Muscle layer of duodenum (tissue), 2 donors: Measurements from ENCODE around the gene ECM1.
A peak's percentile ranks its signal among the peaks of the same experiment; 100 is the strongest.

Experiments used
- H3K27ac ChIP-seq: one replicate; pipeline ENCODE4 v1.7.0; 2013; ENCODE audit warnings: mild to moderate bottlenecking, low read length
- H3K27me3 ChIP-seq: one replicate; pipeline ENCODE4 v1.7.0; 2013; ENCODE audit warnings: low read depth, mild to moderate bottlenecking, control low read depth, low read length
- H3K36me3 ChIP-seq, 2 donors: one replicate each; pipeline ENCODE4 v1.7.0; 2013; ENCODE audit warnings: low read length in 2 of 2, control low read depth in 1 of 2, mild to moderate bottlenecking in 1 of 2; ENCODE audit not compliant: insufficient read depth in 2 of 2, control insufficient read depth in 1 of 2
- H3K4me1 ChIP-seq, 2 donors: one replicate each; pipeline ENCODE4 v1.7.0; 2013; ENCODE audit warnings: low read length in 2 of 2, mild to moderate bottlenecking in 2 of 2, control low read depth in 1 of 2, moderate library complexity in 1 of 2; ENCODE audit not compliant: insufficient read depth in 2 of 2, control insufficient read depth in 1 of 2
- H3K4me3 ChIP-seq, 2 donors: one replicate each; pipeline ENCODE4 v1.7.0; 2013; ENCODE audit warnings: low read length in 2 of 2, low read depth in 1 of 2, mild to moderate bottlenecking in 1 of 2
- H3K9me3 ChIP-seq, 2 donors: one replicate each; pipeline ENCODE4 v1.7.0; 2013; ENCODE audit warnings: low read length in 2 of 2, control low read depth in 1 of 2, mild to moderate bottlenecking in 1 of 2; ENCODE audit not compliant: control insufficient read depth in 1 of 2
- donor health status: healthy.

ECM1 gene

DNA sequence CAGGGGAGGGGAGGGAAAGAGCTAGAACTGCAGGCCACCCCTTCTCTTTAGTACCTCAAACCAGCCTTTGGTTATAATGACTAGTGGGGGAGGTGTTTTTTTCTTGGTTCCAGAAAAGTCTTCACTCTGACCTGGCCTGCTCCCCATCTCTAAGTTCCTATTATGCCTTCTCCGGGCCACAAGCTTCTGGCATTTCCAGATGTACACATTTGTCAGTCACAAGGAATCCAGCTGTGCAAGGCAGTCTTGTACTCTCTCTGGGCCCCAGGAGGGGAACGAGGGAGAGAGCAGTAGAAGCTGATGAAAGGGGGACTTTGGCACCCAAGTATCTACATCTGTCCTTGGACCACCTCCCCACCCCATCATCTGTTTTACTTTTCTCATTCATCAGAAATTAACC, 4.9 kb downstream of the ECM1 start:
- H3K27me3 ChIP-seq, result no peaks in the 10 kb centered on the region
- no peak overlapping the region for H3K4me3 ChIP-seq
- H3K4me1 ChIP-seq, result peaks cover 8 to 16% of the 10 kb centered on the region in 2 donors
- no peak overlapping the region for H3K27ac ChIP-seq
- peaks cover 0 to 7% of the 10 kb centered on the region in 2 donors for H3K36me3 ChIP-seq
- H3K9me3 ChIP-seq, result no peaks in the 10 kb centered on the region

DNA sequence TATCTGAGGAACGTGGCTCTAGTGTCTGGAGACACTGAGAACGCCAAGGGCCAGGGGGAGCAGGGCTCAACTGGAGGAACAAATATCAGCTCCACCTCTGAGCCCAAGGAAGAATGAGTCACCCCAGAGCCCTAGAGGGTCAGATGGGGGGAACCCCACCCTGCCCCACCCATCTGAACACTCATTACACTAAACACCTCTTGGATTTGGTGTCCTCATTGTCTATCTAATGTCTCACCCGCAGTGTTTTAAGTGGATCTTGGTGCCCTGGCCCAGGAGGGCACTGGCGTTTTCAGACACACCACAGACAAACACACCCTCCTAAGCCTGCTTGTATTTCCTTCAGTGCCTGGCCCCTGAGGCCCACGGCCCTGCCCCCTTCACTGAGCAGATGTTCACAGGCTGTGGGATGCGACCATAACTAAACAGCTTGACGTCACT, 5.5 kb downstream of the ECM1 start:
- no peaks in the 10 kb centered on the region for H3K9me3 ChIP-seq
- H3K4me1 ChIP-seq, result peaks cover 6 to 12% of the 10 kb centered on the region in 2 donors

GRCh38 chr1:150514260-150514659, 6.4 kb downstream of the ECM1 start:
- no peak overlapping the region for H3K4me3 ChIP-seq
- H3K9me3 ChIP-seq, result no peaks in the 10 kb centered on the region
- H3K4me1 ChIP-seq, result peaks cover 6 to 12% of the 10 kb centered on the region in 2 donors
- no peak overlapping the region for H3K27ac ChIP-seq
- peaks cover 0 to 7% of the 10 kb centered on the region in 2 donors for H3K36me3 ChIP-seq
- H3K27me3 ChIP-seq, result no peaks in the 10 kb centered on the region

More for the DNA sequence above, 5.5 kb downstream of the ECM1 start:
- H3K27me3 ChIP-seq, result no peaks in the 10 kb centered on the region
- no peak overlapping the region for H3K27ac ChIP-seq
- peaks cover 0 to 7% of the 10 kb centered on the region in 2 donors for H3K36me3 ChIP-seq
- no peak overlapping the region for H3K4me3 ChIP-seq

DNA sequence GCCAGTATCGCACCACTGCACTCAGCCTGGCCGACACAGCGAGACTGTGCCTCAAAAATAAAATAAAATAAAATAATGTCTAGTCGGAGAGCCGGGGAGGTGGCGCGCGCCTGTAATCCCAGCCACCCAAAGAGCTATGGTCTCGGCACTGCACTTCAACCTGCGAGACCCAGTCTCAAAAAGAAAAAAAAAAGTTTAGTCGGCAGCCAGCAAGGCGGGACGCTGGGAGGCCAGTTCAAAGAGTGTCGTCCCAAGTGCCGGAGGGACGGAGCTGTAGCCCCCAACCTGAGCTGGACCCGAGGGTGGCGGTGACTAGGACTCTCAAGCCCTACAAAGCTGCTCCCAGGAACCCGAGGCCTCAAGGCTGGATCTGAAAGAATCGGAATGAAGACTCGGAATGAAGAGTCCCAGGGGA, 7.0 kb downstream of the ECM1 start:
- peaks cover 0 to 7% of the 10 kb centered on the region in 2 donors for H3K36me3 ChIP-seq
- H3K4me1 ChIP-seq, result peaks cover 6 to 12% of the 10 kb centered on the region in 2 donors
- peak overlapping the region; percentile 61 to 80 for H3K4me3 ChIP-seq
- H3K27me3 ChIP-seq, result no peaks in the 10 kb centered on the region
- no peaks in the 10 kb centered on the region for H3K9me3 ChIP-seq
- peak overlapping the region; percentile 73 for H3K27ac ChIP-seq

- peaks cover 0 to 7% of the 10 kb centered on the region in 2 donors for H3K36me3 ChIP-seq
- peak within 1 kb of the TSS; percentile 61 to 80 for H3K4me3 ChIP-seq
- peak within 1 kb of the TSS; percentile 73 for H3K27ac ChIP-seq
- H3K9me3 ChIP-seq, result no peaks in the 10 kb centered on the region
- H3K27me3 ChIP-seq, result no peaks in the 10 kb centered on the region
- H3K4me1 ChIP-seq, result peaks cover 6 to 12% of the 10 kb centered on the region in 2 donors
Observed at GRCh38 chr1:150515328-150516049, 7.6 kb downstream of the ECM1 start, which contains the start of gene FALEC. Gene FALEC (plus strand): TSS chr1:150515752.

DNA sequence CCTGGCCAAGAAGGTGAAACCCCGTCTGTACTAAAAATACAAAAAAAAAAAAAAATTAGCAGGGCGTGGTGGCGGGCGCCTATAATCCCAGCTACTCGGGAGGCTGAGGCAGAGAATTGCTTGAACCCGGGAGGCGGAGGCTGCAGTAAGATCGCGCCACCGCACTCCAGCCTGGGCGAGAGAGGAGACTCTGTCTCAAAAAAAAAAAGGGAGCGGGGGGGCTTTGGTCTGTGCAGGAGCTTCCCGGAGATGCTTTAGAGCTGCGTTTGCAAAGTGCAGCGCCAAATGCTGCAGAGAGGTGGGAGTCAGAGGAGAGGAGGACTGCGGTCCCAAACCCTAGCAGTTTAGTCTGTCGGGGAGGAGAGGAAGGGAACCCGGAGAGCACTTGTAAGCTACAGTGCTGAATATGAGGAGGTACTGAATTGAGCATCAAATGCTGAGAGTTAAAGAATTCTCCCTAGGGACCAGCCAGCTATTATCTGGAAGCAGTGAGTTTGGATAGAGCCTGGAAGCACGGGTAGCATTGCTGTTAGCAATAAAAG, 8.2 kb downstream of the ECM1 start:
- no peaks in the 10 kb centered on the region for H3K9me3 ChIP-seq
- peaks cover 6 to 12% of the 10 kb centered on the region in 2 donors for H3K4me1 ChIP-seq
- H3K27ac ChIP-seq, result peak overlapping the region; percentile 9
- peak overlapping the region; percentile 41 to 61 for H3K4me3 ChIP-seq
- no peaks in the 10 kb centered on the region for H3K27me3 ChIP-seq
- H3K36me3 ChIP-seq, result peaks cover 0 to 7% of the 10 kb centered on the region in 2 donors

- Histone ChIP-seq H3K4me3 (peak overlapping the region; percentile 41 to 61), H3K9me3 (no peaks in the 10 kb centered on the region), H3K4me1 (peaks cover 6 to 12% of the 10 kb centered on the region in 2 donors), H3K27ac (peak overlapping the region; percentile 9), H3K36me3 (peaks cover 0 to 7% of the 10 kb centered on the region in 2 donors), H3K27me3 (no peaks in the 10 kb centered on the region)
Observed at GRCh38 chr1:150516616-150517015, 8.7 kb downstream of the ECM1 start.

- Histone ChIP-seq H3K4me1 (peaks cover 2 to 3% of the 10 kb centered on the region in 2 donors), H3K27ac (no peak overlapping the region), H3K9me3 (no peaks in the 10 kb centered on the region), H3K36me3 (no peaks in the 10 kb centered on the region), H3K4me3 (no peak overlapping the region), H3K27me3 (no peaks in the 10 kb centered on the region)
Observed at GRCh38 chr1:150521196-150521968, 13.5 kb downstream of the ECM1 start.

DNA sequence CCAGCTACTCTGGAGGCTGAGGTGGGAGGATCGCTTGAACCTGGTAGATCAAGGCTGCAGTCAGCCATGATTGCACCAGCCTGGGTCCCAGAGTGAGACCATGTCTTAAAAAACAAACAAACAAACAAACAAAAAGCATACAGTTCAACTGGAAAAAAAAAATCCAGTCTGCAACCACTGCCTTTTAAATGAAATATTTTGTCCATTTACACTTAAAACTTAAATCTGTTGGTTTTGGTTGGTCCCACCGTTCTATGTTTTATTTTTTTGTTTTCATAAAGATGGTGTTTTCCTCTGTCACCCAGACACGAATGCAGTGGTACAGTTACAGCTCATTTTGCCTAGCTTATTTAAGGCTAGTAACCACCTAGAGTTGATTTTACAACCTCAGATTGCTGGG, 17.4 kb downstream of the ECM1 start:
- H3K27ac ChIP-seq, result no peak overlapping the region
- no peaks in the 10 kb centered on the region for H3K27me3 ChIP-seq
- no peaks in the 10 kb centered on the region for H3K9me3 ChIP-seq
- H3K4me3 ChIP-seq, result no peak overlapping the region
- H3K36me3 ChIP-seq, result no peaks in the 10 kb centered on the region
- peaks cover 4 to 10% of the 10 kb centered on the region in 2 donors for H3K4me1 ChIP-seq

- no peaks in the 10 kb centered on the region for H3K27me3 ChIP-seq
- H3K27ac ChIP-seq, result no peak overlapping the region
- H3K9me3 ChIP-seq, result no peaks in the 10 kb centered on the region
- H3K4me1 ChIP-seq, result peaks cover 8 to 16% of the 10 kb centered on the region in 2 donors
- H3K4me3 ChIP-seq, result no peak overlapping the region
- no peaks in the 10 kb centered on the region for H3K36me3 ChIP-seq
Observed at GRCh38 chr1:150528196-150528595, 20.3 kb downstream of the ECM1 start.

- Histone ChIP-seq H3K27ac (peak overlapping the region; percentile 68), H3K4me3 (no peak overlapping the region), H3K27me3 (no peaks in the 10 kb centered on the region), H3K36me3 (no peaks in the 10 kb centered on the region), H3K9me3 (no peaks in the 10 kb centered on the region), H3K4me1 (peaks cover 8 to 21% of the 10 kb centered on the region in 2 donors)
Observed at GRCh38 chr1:150529017-150529416, 21.1 kb downstream of the ECM1 start.
